Transverse colon (tissue), 4 donors: Measurements from ENCODE around the gene CHRM3.

Source experiments
- EP300 ChIP-seq: sonication (generic); formaldehyde crosslinking; IDR thresholded peaks from one replicate; pipeline ENCODE4 v1.6.1; 2017; ENCODE audit warnings: antibody characterized with exemption, low read depth
- POLR2A ChIP-seq: fragments of 450-650 bp; IDR thresholded peaks from one replicate; pipeline ENCODE4 v1.6.1; 2016; ENCODE audit warnings: antibody characterized with exemption, mild to moderate bottlenecking, moderate library complexity
- POLR2AphosphoS5 ChIP-seq, 3 donors: sonication (generic); formaldehyde crosslinking; IDR thresholded peaks; one replicate each; pipeline ENCODE4 v1.6.1; 2016; ENCODE audit warnings: antibody characterized with exemption in 3 of 3
- TF ChIP-seq, protein P1 (sequence below), 5 experiments: fragments of 200-600 bp in 3 of 5; fragments of 450-650 bp in 2 of 5; sonication (generic) in 3 of 5; IDR thresholded peaks; 1 replicate in 2 of 5; 2 replicates in 3 of 5; pipeline ENCODE4 v1.5.1; 2016 to 2017; ENCODE audit warnings: antibody characterized with exemption in 5 of 5, inconsistent platforms in 3 of 5, mild to moderate bottlenecking in 2 of 5, moderate library complexity in 1 of 5

DNA sequence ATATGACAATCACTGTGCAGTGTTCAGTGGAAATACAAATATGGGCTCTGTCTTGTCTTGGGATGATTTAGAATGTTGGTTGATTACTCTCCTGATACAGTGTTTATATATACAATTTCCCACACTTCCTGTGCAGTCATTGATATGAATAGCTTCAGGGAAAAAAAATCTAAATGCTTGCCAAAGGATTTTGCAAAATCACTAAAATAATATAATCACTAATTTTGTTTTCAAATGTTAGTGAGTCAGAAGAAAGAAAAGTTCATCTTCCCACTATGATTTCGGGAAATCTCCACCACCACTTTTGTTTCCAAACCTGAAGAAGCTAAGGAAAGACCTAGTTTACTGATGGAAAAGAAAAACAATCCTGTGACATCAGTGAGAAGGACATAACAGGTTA, 32.1 kb upstream of the CHRM3 start:
- TF ChIP-seq POLR2A (no peak), POLR2AphosphoS5 (IDR thresholded peaks at IDR 0.05) (no peak), EP300 (no peak)
- TF ChIP-seq, protein P1, sequence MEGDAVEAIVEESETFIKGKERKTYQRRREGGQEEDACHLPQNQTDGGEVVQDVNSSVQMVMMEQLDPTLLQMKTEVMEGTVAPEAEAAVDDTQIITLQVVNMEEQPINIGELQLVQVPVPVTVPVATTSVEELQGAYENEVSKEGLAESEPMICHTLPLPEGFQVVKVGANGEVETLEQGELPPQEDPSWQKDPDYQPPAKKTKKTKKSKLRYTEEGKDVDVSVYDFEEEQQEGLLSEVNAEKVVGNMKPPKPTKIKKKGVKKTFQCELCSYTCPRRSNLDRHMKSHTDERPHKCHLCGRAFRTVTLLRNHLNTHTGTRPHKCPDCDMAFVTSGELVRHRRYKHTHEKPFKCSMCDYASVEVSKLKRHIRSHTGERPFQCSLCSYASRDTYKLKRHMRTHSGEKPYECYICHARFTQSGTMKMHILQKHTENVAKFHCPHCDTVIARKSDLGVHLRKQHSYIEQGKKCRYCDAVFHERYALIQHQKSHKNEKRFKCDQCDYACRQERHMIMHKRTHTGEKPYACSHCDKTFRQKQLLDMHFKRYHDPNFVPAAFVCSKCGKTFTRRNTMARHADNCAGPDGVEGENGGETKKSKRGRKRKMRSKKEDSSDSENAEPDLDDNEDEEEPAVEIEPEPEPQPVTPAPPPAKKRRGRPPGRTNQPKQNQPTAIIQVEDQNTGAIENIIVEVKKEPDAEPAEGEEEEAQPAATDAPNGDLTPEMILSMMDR (IDR thresholded peaks at IDR 0.05): no peak
